Stimulated activated CD8-positive, alpha-beta memory T cell treated with anti-CD3 and anti-CD28 coated beads, Interleukin-12 subunit alpha, Interleukin-12 subunit beta, amount 100 ng/mL, for 24 hours (primary cell): Measurements from ENCODE around the gene IDUA.

Experiments
- DNase-seq: peaks from one replicate; pipeline ENCODE4 v3.0.0-alpha.2; 2020; ENCODE audit errors: extremely low read depth

IDUA gene

GRCh38 chr4:956531-957230 is 30.2 kb upstream of the IDUA start:
- DNase-seq = no peak

- no peak for DNase-seq
Measured at GRCh38 chr4:957231-957580, 29.6 kb upstream of the IDUA start.

- DNase-seq = no peak
Measured at GRCh38 chr4:957581-958313, 29.1 kb upstream of the IDUA start.

- no peak for DNase-seq
Measured at GRCh38 chr4:958314-958665, 28.6 kb upstream of the IDUA start.

- DNase-seq = no peak
Measured at GRCh38 chr4:958696-959337, 28.0 kb upstream of the IDUA start.

GRCh38 chr4:959338-960139 is 27.3 kb upstream of the IDUA start:
- no peak for DNase-seq

GRCh38 chr4:960140-960635 is 26.7 kb upstream of the IDUA start:
- no peak for DNase-seq

- no peak for DNase-seq
Measured at GRCh38 chr4:960636-961350, 26.1 kb upstream of the IDUA start.

GRCh38 chr4:961351-962230 is 25.3 kb upstream of the IDUA start:
- DNase-seq = no peak

- no peak for DNase-seq
Measured at GRCh38 chr4:962231-963208, 24.3 kb upstream of the IDUA start.

GRCh38 chr4:963276-964225 is 23.3 kb upstream of the IDUA start:
- no peak for DNase-seq

GRCh38 chr4:964346-965025 is 22.4 kb upstream of the IDUA start:
- no peak for DNase-seq

GRCh38 chr4:965048-965765 is 21.6 kb upstream of the IDUA start:
- DNase-seq = no peak

- no peak for DNase-seq
Measured at GRCh38 chr4:965766-966134, 21.1 kb upstream of the IDUA start.

GRCh38 chr4:966266-967112 is 20.4 kb upstream of the IDUA start:
- no peak for DNase-seq
